Occipital lobe (tissue), 2 donors: ENCODE measurements around the gene DKC1. TPM values are rescaled to one million over a fixed set of nuclear protein-coding genes. Genes with fewer than 3 reads are reported as not detected.
"Not testable (repeated sequence)": the region's sequence is repeated elsewhere in the genome, so short reads cannot be mapped to it uniquely, and the experiment has no call there.

ENCODE experiments used
- DNase-seq: peaks from one replicate; lab custom pipeline; 2025; lab: John Stamatoyannopoulos, UW
- total RNA-seq: library from RNA; depleted of rRNA; stranded (reverse); fragments of >200 nt; gene quantifications from one replicate; pipeline ENCODE4 v1.2.3, GENCODE V29; 2014

DKC1 gene
- total RNA-seq, 1 donor from 2014 or later, result 19.0 TPM

GRCh38 chrX:154791939-154792338, 29.3 kb downstream of the DKC1 start:
- no peak for DNase-seq

DNA sequence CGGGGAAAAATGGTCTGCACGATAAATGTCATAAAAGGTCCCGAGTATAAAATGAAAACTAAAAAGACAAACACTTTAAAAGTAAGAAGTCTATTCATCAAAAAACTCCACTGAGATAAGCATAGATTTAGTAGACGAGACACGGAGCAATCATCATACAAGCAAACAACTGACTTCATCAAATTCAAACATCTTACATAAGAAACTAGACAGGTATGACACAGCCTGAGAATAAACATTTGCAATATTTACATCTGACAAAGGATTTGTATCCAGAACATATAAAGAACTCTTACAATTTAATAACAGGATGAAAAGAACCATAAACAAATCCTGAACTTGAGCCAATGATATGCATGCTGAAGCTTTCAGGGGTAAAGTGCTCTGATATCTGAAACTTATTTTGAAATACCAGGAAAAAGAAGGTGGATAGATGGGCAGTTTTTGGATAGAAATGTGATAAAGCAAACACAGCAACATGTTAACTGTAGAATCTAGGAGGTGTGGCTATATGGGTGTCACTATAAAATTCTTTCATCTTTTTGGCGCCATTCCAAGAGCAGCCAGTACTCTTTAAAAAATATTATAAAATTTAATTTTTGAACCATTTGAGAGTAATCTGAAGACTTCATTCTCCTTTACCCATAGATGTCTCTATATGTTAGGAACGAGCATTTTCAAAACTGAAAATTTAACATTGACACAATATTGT, 30.6 kb downstream of the DKC1 start:
- DNase-seq, result no peak

GRCh38 chrX:154795016-154795415, 32.4 kb downstream of the DKC1 start:
- DNase-seq, result no peak

DNA sequence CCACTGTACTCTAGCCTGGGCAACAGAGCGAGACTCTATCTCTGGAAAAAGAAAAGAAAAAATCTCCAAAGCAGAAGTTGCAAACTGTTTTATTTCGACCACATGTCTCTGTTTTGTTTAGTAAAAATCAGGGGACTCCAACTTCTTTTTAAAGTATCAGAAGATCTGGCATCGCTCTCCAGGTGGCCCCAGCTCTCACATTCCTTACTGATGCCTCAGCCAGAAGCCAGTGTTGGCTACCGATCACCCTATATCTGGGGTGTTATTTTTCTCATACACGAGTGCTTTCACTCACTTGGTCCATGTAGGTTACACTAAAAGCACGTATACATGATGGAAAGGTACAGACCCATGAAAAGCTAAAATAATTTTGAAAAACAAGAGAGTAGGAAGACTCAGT, 34.3 kb downstream of the DKC1 start:
- no peak for DNase-seq

DNA sequence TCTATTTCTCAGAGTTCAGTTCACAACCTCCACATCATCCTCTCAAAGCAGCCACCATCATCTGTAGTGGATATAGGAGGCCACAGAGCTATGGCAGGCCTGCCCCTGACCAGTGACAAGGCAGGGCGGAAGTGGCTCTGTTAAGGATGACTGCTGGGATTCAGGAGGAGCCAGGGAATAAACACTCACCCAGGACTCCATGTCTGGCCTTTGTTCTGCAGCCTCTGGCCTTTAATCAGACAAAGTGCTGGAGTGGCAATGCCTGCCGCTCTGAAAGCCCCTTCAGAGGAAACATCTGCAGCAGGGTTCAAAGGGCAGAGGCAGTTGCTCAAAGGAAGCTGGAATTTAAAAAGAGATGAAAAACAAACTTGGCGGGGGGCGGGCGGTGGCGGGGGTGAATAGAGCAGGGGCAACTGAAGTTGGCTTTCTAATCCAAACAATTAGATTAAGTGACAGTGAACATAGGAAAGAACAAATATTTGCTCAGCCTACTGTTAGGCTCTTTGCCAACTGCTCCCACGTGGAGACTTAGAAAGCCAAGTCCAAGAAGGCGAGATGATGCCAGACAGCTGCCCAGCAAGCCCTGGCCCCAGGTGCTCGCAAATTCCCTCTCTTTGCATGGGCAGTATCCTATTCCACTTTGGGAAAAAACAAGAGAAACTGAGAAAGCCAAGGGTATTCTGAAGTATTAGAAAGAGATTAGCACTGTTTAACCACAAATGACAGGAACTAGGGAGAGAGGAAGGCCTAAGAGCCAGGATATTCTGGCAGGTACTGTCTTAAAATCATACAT, 37.1 kb downstream of the DKC1 start:
- DNase-seq, result no peak

DNA sequence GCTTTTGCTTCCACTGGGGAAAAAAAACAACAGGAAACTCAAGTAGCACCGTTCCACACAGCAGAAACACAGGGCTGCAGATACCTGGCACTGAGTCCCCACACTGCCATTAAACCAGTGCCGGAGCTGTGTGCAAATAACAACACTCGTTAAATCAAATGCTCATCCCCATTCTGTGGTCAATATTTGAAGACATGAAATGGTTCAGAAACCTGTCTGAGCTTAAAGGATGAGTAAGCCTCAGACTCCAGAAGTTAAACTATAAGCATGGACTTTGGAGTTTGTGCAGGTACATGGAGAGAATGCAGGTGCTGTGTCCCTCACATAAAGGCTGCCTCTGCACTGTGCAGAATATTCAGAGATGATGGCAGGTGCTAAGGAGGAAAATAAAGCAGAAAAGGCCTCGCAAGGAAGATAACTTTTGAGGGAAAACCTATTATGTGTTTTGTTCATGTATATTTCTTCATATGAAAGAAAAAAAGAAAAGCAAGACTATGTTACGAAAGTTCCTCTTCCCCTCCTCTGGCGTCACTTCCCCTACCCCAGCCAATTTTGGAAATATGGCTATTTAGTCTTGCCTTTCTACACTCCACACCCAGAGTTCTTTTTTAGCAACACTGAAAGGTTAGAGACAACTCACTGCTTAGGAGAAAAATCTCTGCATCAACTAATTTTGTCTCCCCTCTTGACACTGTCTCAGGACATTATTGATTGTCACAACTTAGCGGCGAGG, 38.0 kb downstream of the DKC1 start:
- DNase-seq, result no peak

GRCh38 chrX:154802947-154803346, 40.3 kb downstream of the DKC1 start:
- DNase-seq, result no peak

GRCh38 chrX:154804261-154804956, 41.7 kb downstream of the DKC1 start:
- no peak for DNase-seq

DNA sequence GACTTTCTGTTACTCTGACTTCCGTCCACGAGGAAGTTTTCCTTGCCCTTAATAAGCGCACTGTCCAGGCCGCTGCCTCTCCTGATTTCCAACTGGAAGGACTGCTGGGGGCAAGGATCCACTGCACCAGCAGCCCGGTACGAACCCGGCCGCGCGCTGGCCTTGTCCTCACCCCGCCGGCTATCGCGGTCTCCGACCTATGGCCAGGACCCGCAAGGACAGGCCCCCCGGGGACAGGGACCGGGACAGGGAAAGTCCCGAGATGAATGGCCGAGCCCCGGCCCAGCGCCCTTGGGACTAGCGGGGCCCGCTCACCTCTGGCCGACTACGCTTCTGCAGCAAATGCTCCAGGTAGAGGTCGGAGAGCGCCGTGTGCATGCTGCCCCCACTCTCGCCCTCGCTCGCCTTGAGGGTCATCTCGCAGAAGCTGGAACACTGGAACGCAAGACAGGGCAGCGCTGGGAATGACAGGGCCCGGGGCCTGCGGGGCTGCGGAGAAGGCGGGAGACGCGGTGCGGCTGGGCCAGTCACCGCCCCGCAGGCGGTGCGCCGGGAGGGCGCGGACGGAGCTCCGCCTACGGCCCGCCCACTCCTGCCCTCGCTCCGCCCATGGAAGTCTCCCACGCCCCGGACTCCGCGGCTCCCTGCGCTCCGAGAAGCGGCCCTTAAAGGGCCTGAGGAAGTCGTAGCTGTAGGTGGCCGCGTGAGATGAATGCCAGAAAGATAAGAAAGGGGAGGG, 42.5 kb downstream of the DKC1 start, which contains the start of gene MPP1:
TSS of gene MPP1 (minus strand) at position 529 of the 739 bp plus-strand sequence. CDS start at position 417, 112 bp downstream.
- DNase-seq, result peak; percentile 59

GRCh38 chrX:154805696-154806091, 43.0 kb downstream of the DKC1 start:
- DNase-seq, result no peak

- DNase-seq, result no peak
Observed at GRCh38 chrX:154806837-154807501, 44.3 kb downstream of the DKC1 start.

- no peak for DNase-seq
Observed at GRCh38 chrX:154809939-154810665, 47.4 kb downstream of the DKC1 start.

- DNase-seq, result no peak
Observed at GRCh38 chrX:154812341-154813101, 49.9 kb downstream of the DKC1 start.

DNA sequence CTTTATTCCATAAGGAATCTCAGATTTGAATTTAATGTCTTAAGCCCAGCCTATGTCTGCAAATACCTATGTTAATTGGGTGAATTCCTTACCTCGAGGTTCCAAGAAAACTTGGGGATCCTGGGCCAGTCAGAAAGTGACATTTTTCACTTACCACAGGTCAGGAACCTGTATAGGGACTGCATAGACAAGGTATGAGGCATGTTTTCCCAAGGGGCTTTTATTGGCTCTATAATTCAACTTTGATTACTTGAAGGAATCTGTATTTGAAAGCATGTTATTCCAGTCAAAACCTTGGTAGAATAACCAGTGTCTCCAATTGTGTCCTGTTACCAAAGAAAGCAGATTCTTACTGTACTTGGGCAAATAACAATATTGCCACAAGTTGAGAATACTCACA, 51.1 kb downstream of the DKC1 start:
- DNase-seq, result no peak

DNA sequence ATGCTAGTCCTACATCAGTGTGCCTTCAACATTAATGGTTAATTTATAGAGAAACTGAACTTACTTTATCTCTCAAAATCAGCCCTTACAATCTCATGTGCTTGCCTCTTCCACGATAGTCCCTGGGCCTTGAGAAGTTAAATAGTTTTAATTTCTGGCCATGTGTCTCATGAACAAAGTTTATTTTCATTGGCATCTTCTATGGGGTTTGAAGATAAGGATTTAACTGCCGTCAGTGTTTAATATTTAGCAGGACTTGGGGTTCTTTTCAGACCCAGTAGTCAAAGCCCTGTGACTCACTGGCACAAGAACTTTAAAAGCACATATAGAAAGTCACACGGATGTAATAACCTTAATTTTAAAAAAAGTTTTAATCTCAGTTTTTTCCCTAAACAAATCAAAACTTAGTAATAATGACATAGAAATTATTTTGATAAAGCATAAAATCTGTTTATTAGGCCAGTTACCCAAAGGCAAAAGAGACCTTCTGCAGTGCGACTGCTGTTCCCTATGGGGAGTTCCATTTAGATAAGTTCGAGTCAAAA, 52.7 kb downstream of the DKC1 start:
- no peak for DNase-seq

DNA sequence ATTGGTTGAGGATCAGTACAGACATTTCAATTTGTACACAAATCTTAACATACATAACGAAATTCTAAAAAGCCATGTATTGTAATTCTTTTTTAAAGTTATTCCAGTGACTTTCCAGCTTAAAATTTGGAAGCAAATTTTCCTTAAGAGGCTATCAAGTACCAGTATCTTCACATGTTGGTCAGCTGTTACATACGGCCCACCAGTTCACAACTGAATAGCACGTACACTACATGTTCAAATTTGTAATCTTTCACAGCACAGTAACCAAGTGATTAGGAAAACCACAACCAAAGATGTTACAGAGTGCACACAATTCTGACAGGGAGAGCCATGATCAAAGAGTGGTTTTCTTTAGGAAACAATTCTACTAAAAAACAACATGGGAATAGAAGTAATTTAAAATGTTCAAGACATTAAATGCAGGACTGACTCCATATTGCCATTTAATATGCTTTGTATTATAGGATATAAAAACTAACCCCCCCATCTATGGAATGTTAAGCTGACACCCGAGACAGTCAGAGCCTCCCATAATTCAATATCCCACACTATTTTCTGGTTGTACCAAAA, 53.7 kb downstream of the DKC1 start:
- not testable (repeated sequence) for DNase-seq

GRCh38 chrX:154817048-154817618, 54.5 kb downstream of the DKC1 start:
- DNase-seq, result not testable (repeated sequence)
